Measurements from ENCODE around the gene LTC4S. TPM values are rescaled to one million over a fixed set of nuclear protein-coding genes. Genes with fewer than 3 reads are reported as not detected.
A peak's percentile ranks its signal among the peaks of the same experiment; 100 is the strongest.

The LTC4S gene
- total and polyA plus RNA-seq, 9 of the 15 experiments (the other 6 are each of a cell fraction or from before 2014, with no cell fraction given) = 0.17 to 0.77 (median 0.75) TPM; not detected in 6

DNA sequence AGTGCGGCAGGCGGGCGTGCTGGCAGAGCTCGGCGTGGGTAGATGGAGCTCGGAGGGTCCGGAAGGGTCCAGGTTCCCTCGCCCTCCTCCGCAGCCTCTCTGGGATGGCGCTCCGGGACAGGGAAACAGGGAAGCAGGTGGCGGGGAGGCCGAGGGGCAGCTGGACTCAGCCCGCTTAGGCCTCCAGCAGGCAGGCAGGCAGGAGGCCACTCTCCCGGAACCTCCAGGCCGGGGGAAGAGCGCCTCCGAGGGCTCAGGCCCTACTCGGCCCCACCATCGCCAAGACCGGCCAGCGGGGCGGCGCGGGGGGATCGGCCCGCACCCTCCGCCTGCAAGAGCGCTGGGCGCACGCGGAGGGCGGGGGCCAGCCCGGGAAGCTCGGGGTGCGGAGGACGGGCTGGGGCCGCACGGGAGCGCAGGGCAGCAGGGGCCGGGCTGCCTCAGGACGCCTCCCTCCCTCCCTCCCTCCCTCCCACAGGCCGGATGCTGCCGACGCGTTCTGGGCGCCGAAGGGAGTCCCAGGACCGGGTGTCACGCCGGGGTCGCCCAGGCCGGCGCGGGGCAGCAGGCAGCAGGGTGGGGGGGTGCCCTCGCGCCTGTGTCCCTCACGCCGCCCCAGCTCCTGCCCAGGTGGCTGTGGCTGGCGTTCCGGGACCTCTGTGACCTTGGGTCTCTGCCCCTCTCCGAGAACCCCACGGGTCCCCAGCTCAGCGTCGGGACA, 11.9 kb downstream of the LTC4S start (continued):
- TF ChIP-seq, protein P1, sequence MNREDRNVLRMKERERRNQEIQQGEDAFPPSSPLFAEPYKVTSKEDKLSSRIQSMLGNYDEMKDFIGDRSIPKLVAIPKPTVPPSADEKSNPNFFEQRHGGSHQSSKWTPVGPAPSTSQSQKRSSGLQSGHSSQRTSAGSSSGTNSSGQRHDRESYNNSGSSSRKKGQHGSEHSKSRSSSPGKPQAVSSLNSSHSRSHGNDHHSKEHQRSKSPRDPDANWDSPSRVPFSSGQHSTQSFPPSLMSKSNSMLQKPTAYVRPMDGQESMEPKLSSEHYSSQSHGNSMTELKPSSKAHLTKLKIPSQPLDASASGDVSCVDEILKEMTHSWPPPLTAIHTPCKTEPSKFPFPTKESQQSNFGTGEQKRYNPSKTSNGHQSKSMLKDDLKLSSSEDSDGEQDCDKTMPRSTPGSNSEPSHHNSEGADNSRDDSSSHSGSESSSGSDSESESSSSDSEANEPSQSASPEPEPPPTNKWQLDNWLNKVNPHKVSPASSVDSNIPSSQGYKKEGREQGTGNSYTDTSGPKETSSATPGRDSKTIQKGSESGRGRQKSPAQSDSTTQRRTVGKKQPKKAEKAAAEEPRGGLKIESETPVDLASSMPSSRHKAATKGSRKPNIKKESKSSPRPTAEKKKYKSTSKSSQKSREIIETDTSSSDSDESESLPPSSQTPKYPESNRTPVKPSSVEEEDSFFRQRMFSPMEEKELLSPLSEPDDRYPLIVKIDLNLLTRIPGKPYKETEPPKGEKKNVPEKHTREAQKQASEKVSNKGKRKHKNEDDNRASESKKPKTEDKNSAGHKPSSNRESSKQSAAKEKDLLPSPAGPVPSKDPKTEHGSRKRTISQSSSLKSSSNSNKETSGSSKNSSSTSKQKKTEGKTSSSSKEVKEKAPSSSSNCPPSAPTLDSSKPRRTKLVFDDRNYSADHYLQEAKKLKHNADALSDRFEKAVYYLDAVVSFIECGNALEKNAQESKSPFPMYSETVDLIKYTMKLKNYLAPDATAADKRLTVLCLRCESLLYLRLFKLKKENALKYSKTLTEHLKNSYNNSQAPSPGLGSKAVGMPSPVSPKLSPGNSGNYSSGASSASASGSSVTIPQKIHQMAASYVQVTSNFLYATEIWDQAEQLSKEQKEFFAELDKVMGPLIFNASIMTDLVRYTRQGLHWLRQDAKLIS (CRISPR knock-in tag; IDR thresholded peaks at IDR 0.05) = peak; percentile 46; the same call in 1 of the 2 replicates
- TF ChIP-seq KHSRP (IDR thresholded peaks at IDR 0.05) (no peak), TAF7 (tag; IDR thresholded peaks at IDR 0.05) (no peak), RBBP5 (IDR thresholded peaks at IDR 0.05; ENCODE audit: borderline replicate concordance, insufficient read depth, low read length, poor library complexity, severe bottlenecking) (peak; percentile 40), CHD4 (IDR thresholded peaks at IDR 0.05; ENCODE audit: insufficient read depth, insufficient replicate concordance, low read depth, low read length, poor library complexity, severe bottlenecking) (no peak), PRPF4 (IDR thresholded peaks at IDR 0.05; ENCODE audit: insufficient read depth, low read depth, low read length, poor library complexity, severe bottlenecking) (no peak), ZNF830 (CRISPR knock-in tag; IDR thresholded peaks at IDR 0.05) (no peak), NONO (IDR thresholded peaks at IDR 0.05; ENCODE audit: low read depth in 2 of 2, low read length in 1 of 2) (peak in 1 of 2 experiments; percentile 33; a peak in 1 of 4 replicates)
- TF ChIP-seq, protein P2, sequence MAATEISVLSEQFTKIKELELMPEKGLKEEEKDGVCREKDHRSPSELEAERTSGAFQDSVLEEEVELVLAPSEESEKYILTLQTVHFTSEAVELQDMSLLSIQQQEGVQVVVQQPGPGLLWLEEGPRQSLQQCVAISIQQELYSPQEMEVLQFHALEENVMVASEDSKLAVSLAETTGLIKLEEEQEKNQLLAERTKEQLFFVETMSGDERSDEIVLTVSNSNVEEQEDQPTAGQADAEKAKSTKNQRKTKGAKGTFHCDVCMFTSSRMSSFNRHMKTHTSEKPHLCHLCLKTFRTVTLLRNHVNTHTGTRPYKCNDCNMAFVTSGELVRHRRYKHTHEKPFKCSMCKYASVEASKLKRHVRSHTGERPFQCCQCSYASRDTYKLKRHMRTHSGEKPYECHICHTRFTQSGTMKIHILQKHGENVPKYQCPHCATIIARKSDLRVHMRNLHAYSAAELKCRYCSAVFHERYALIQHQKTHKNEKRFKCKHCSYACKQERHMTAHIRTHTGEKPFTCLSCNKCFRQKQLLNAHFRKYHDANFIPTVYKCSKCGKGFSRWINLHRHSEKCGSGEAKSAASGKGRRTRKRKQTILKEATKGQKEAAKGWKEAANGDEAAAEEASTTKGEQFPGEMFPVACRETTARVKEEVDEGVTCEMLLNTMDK (IDR thresholded peaks at IDR 0.05; ENCODE audit: borderline replicate concordance, insufficient read depth, low read depth, low read length, poor library complexity, severe bottlenecking) = no peak
- TF ChIP-seq, protein P3, sequence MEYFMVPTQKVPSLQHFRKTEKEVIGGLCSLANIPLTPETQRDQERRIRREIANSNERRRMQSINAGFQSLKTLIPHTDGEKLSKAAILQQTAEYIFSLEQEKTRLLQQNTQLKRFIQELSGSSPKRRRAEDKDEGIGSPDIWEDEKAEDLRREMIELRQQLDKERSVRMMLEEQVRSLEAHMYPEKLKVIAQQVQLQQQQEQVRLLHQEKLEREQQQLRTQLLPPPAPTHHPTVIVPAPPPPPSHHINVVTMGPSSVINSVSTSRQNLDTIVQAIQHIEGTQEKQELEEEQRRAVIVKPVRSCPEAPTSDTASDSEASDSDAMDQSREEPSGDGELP (CRISPR knock-in tag; IDR thresholded peaks at IDR 0.05; ENCODE audit: borderline replicate concordance) = peak; percentile 54; the same call in 1 of the 2 replicates
- TF ChIP-seq, protein P4, sequence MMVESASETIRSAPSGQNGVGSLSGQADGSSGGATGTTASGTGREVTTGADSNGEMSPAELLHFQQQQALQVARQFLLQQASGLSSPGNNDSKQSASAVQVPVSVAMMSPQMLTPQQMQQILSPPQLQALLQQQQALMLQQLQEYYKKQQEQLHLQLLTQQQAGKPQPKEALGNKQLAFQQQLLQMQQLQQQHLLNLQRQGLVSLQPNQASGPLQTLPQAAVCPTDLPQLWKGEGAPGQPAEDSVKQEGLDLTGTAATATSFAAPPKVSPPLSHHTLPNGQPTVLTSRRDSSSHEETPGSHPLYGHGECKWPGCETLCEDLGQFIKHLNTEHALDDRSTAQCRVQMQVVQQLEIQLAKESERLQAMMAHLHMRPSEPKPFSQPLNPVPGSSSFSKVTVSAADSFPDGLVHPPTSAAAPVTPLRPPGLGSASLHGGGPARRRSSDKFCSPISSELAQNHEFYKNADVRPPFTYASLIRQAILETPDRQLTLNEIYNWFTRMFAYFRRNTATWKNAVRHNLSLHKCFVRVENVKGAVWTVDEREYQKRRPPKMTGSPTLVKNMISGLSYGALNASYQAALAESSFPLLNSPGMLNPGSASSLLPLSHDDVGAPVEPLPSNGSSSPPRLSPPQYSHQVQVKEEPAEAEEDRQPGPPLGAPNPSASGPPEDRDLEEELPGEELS (CRISPR knock-in tag; IDR thresholded peaks at IDR 0.05; ENCODE audit: borderline replicate concordance) = peak; percentile 56; the same call in 1 of the 2 replicates
- TF ChIP-seq, protein P5, sequence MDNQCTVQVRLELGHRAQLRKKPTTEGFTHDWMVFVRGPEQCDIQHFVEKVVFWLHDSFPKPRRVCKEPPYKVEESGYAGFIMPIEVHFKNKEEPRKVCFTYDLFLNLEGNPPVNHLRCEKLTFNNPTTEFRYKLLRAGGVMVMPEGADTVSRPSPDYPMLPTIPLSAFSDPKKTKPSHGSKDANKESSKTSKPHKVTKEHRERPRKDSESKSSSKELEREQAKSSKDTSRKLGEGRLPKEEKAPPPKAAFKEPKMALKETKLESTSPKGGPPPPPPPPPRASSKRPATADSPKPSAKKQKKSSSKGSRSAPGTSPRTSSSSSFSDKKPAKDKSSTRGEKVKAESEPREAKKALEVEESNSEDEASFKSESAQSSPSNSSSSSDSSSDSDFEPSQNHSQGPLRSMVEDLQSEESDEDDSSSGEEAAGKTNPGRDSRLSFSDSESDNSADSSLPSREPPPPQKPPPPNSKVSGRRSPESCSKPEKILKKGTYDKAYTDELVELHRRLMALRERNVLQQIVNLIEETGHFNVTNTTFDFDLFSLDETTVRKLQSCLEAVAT (IDR thresholded peaks at IDR 0.05) = no peak

All from K562 (cell line).